C4-2B (cell line): ENCODE results near the gene R3HDM1.

ENCODE experiments used
- CTCF ChIP-seq: fragments of 450-650 bp; conservative IDR thresholded peaks from 2 replicates; pipeline ENCODE4 v1.5.1; 2017; ENCODE audit warnings: mild to moderate bottlenecking
- ZFX ChIP-seq: fragments of 450-650 bp; IDR thresholded peaks from 2 replicates; pipeline ENCODE4 v1.6.1; 2017

GRCh38 chr2:135733045-135733444 is 201.8 kb downstream of the R3HDM1 start:
- TF ChIP-seq CTCF (no peak), ZFX (no peak)
